K562 (cell line): ENCODE data around the gene LTA. TPM values are rescaled to one million over a fixed set of nuclear protein-coding genes. Genes with fewer than 3 reads are reported as not detected.

ENCODE experiments used
- ATAC-seq: fragments of 200-7000 bp; cut with Tn5 transposase; 3 replicates; pipeline ENCODE4 v1.9.1; 2020; ENCODE audit warnings: moderate library complexity
- BruUV-seq: library from RNA; stranded (reverse); fragments of 400-500 nt; replicated peaks from 2 replicates; lab custom pipeline; 2021; lab: Mats Ljungman, UMichigan
- CTCF ChIA-PET: fragments of 300-600 bp; formaldehyde crosslinking; extraction: SDS; loops from one replicate; lab custom pipeline; 2021; ENCODE audit warnings: low intra/inter-chr PET ratio; lab: Yijun Ruan, JAX
- POLR2A ChIA-PET: fragments of 300-600, 350-650 bp; sonication (Branson Sonifier 250); formaldehyde crosslinking; extraction: SDS; loops from one replicate; lab custom pipeline; 2021; ENCODE audit warnings: antibody characterized with exemption, inconsistent platforms; lab: Yijun Ruan, JAX
- DNase-seq, 4 experiments: peaks; one replicate each; pipeline versions ENCODE4 v3.0.0 to v3.0.0-alpha.2; 2011 to 2018; ENCODE audit warnings: low spot score in 3 of 4, mixed read lengths in 3 of 4; ENCODE audit errors: extremely low read depth in 1 of 4
- FAIRE-seq: peaks from 2 replicates; lab custom pipeline; 2011; peaks lifted over from hg19 to GRCh38; lab: Jason Lieb, UNC
- H2AFZ ChIP-seq: 2 replicates; pipeline ENCODE4 v1.6.0; 2011; ENCODE audit warnings: low read depth, low read length, control low read depth, inconsistent platforms
- H3K27ac ChIP-seq: fragments of 200-600 bp; 3 replicates; pipeline ENCODE4 v1.8.0; 2011; ENCODE audit warnings: low read depth, mild to moderate bottlenecking, control low read depth, inconsistent platforms, low read length, moderate library complexity, mixed read lengths; ENCODE audit errors: extremely low read depth
- H3K27me3 ChIP-seq, 2 experiments: fragments of 300-600 bp in 1 of 2; 2 replicates in 1 of 2; 3 replicates in 1 of 2; pipeline versions ENCODE4 v1.6.0 to v1.8.0; 2011; ENCODE audit warnings: inconsistent platforms in 2 of 2, low read length in 2 of 2, mild to moderate bottlenecking in 1 of 2, mixed read lengths in 1 of 2, moderate library complexity in 1 of 2; ENCODE audit not compliant: control insufficient read depth in 2 of 2, insufficient read depth in 2 of 2
- H3K36me3 ChIP-seq: fragments of 300-600 bp; 3 replicates; pipeline ENCODE4 v1.8.0; 2011; ENCODE audit warnings: mild to moderate bottlenecking, low read length, inconsistent platforms; ENCODE audit not compliant: control insufficient read depth, insufficient read depth
- H3K4me1 ChIP-seq, 2 experiments: fragments of 200-600 bp in 1 of 2; replicated peaks in 1 of 2; 2 replicates in 1 of 2; 3 replicates in 1 of 2; pipeline versions ENCODE4 v1.5.1 to v1.8.0; 2011; ENCODE audit warnings: inconsistent platforms in 2 of 2, low read length in 2 of 2, mild to moderate bottlenecking in 1 of 2, mixed read lengths in 1 of 2, moderate library complexity in 1 of 2; ENCODE audit not compliant: control insufficient read depth in 2 of 2, insufficient read depth in 2 of 2
- H3K4me2 ChIP-seq: 2 replicates; pipeline ENCODE4 v1.6.1; 2011; ENCODE audit warnings: low read length, control low read depth, inconsistent platforms, mixed read lengths; ENCODE audit not compliant: insufficient read depth
- H3K4me3 ChIP-seq: fragments of 200-600 bp; sonication (generic), shearing (Covaris generic); 2 replicates; pipeline ENCODE4 v1.5.1; 2016; ENCODE audit warnings: control low read depth, inconsistent platforms
- H3K79me2 ChIP-seq: fragments of 200-600 bp; 3 replicates; pipeline ENCODE4 v1.8.0; 2011; ENCODE audit warnings: low read length, inconsistent platforms; ENCODE audit not compliant: control insufficient read depth, insufficient read depth
- H3K9ac ChIP-seq, 2 experiments: 2 replicates each; pipeline versions ENCODE4 v1.6.0 to v1.6.1; 2011; ENCODE audit warnings: low read depth in 2 of 2, low read length in 2 of 2, control low read depth in 1 of 2, inconsistent platforms in 1 of 2, mild to moderate bottlenecking in 1 of 2, mixed read lengths in 1 of 2; ENCODE audit not compliant: insufficient read depth in 1 of 2
- H3K9me1 ChIP-seq: one replicate; pipeline ENCODE4 v1.6.0; 2011; ENCODE audit warnings: inconsistent platforms, mild to moderate bottlenecking, low read length, moderate library complexity; ENCODE audit not compliant: control insufficient read depth, insufficient read depth
- H3K9me3 ChIP-seq: replicated peaks from 2 replicates; pipeline ENCODE4 v1.5.1; 2011; ENCODE audit warnings: low read depth, low read length, inconsistent platforms; ENCODE audit not compliant: control insufficient read depth, insufficient read depth
- H4K20me1 ChIP-seq: replicated peaks from 2 replicates; pipeline ENCODE4 v1.6.1; 2011; ENCODE audit warnings: low read length, inconsistent platforms, mixed read lengths; ENCODE audit not compliant: control insufficient read depth, insufficient read depth
- ARID1B ChIP-seq: fragments of 450-650 bp; IDR thresholded peaks from 2 replicates; pipeline ENCODE4 v1.6.1; 2016; ENCODE audit warnings: antibody characterized with exemption, mild to moderate bottlenecking, inconsistent platforms
- BHLHE40 ChIP-seq: IDR thresholded peaks from 2 replicates; pipeline ENCODE4 v1.6.1; 2011; ENCODE audit warnings: low read length, improper control_type of control experiment
- GABPB1 ChIP-seq: sonication (generic); formaldehyde crosslinking; IDR thresholded peaks from 2 replicates; pipeline ENCODE4 v1.8.0; 2022; ENCODE audit warnings: mild to moderate bottlenecking, missing genetic modification reagents
- NCOA2 ChIP-seq, 2 experiments: fragments of 450-650 bp; IDR thresholded peaks; 2 replicates each; pipeline ENCODE4 v1.6.1; 2018; ENCODE audit warnings: mild to moderate bottlenecking in 2 of 2, moderate library complexity in 1 of 2; ENCODE audit not compliant: partially characterized antibody in 2 of 2
- POLR2G ChIP-seq: fragments of 200-400 bp; formaldehyde crosslinking; IDR thresholded peaks from 2 replicates; pipeline ENCODE4 v1.6.1; 2017; ENCODE audit warnings: low read depth, mild to moderate bottlenecking, antibody characterized with exemption, low read length, moderate library complexity
- POLR3G ChIP-seq: IDR thresholded peaks from 2 replicates; pipeline ENCODE4 v1.6.1; 2011; ENCODE audit not compliant: insufficient read length, insufficient replicate concordance; ENCODE audit errors: extremely low read depth
- SP1 ChIP-seq: sonication (generic); formaldehyde crosslinking; IDR thresholded peaks from 2 replicates; pipeline ENCODE4 v1.8.1; 2022; ENCODE audit warnings: mild to moderate bottlenecking, missing genetic modification reagents
- STAT5A ChIP-seq: IDR thresholded peaks from 2 replicates; pipeline ENCODE4 v1.6.1; 2012; ENCODE audit warnings: low read length, inconsistent platforms, borderline replicate concordance
- U2AF2 ChIP-seq: fragments of 200-400 bp; formaldehyde crosslinking; optimal IDR thresholded peaks from 2 replicates; pipeline ENCODE3; 2017; ENCODE audit warnings: low read depth, mild to moderate bottlenecking, low read length
- XRCC4 ChIP-seq: IDR thresholded peaks from one replicate; pipeline ENCODE4 v1.6.1; 2011; ENCODE audit not compliant: insufficient read depth, insufficient read length; ENCODE audit errors: extremely low read depth
- ZFPM2 ChIP-seq: fragments of 250-450 bp; sonication (Bioruptor Pico); IDR thresholded peaks from 2 replicates; pipeline ENCODE4 v1.5.1; 2022; ENCODE audit warnings: mild to moderate bottlenecking
- ZNF347 ChIP-seq: fragments of 450-650 bp; formaldehyde crosslinking; IDR thresholded peaks from 2 replicates; pipeline ENCODE4 v1.4.0; 2020; ENCODE audit warnings: low read depth, mild to moderate bottlenecking, moderate library complexity
- ZNF384 ChIP-seq: IDR thresholded peaks from 2 replicates; pipeline ENCODE4 v1.6.1; 2012; ENCODE audit warnings: low read depth, low read length, improper control_type of control experiment
- ZNF696 ChIP-seq: fragments of 250-450 bp; sonication (Bioruptor Pico); conservative IDR thresholded peaks from 2 replicates; pipeline ENCODE4 v1.4.0; 2020; ENCODE audit warnings: mild to moderate bottlenecking, moderate library complexity
- WGBS: fragments of 100-300 bp; shearing (Covaris generic); methylation state at CpG from one replicate; pipeline ENCODE4 v1.1.6; 2016; ENCODE audit warnings: low coverage, mixed read lengths; ENCODE audit not compliant: insufficient coverage; ENCODE audit errors: missing lambda C conversion rate; 5-methylcytosine and 5-hydroxymethylcytosine counted together
- in situ Hi-C: fragments of 300-500 bp; cut with MboI; formaldehyde crosslinking; loops from 4 replicates; pipeline ENCODE4 v1.15.0; 2018; ENCODE audit warnings: inconsistent platforms, mixed read lengths
- intact Hi-C: fragments of 100-400 bp; cut with micrococcal nuclease; formaldehyde crosslinking; loops from 2 replicates; pipeline ENCODE4 v1.14.2; 2022
- polyA plus RNA-seq, 8 experiments: library from polyadenylated mRNA; depleted of rRNA in 4 of 8; stranded (reverse) in 5 of 8; unstranded in 3 of 8; fragments of >200 nt; fragmentation: Nextera tagmentation in 2 of 8; fragmentation: Illumina TruSeq in 1 of 8; extraction: Ambion mirVana in 2 of 8; extraction: Trizol in 1 of 8; gene quantifications; 2 replicates each; pipeline versions ENCODE4 v1.2.1 to v1.2.3, GENCODE V29; 2011 to 2014; ENCODE audit warnings: inconsistent platforms in 1 of 8, missing spikeins in 1 of 8
- total RNA-seq, 7 experiments: library from RNA; depleted of rRNA in 6 of 7; stranded (reverse); fragments of >200 nt in 6 of 7; fragmentation: Illumina TruSeq in 2 of 7; extraction: Trizol in 2 of 7; gene quantifications; 2 replicates each; pipeline versions ENCODE4 v1.2.1 to v1.2.3, GENCODE V29; 2011 to 2021; ENCODE audit warnings: low replicate concordance in 1 of 7
- TF ChIP-seq, protein P1 (sequence below), 2 experiments: fragments of 450-650 bp; IDR thresholded peaks; 2 replicates each; pipeline ENCODE4 v1.6.1; 2016
- TF ChIP-seq, protein P2 (sequence below), 2 experiments: IDR thresholded peaks; 2 replicates each; pipeline ENCODE4 v1.6.1; 2011; ENCODE audit warnings: borderline replicate concordance in 1 of 2, control low read depth in 1 of 2, low read depth in 1 of 2, low read length in 1 of 2, mild to moderate bottlenecking in 1 of 2, mixed read lengths in 1 of 2, moderate library complexity in 1 of 2; ENCODE audit not compliant: insufficient read depth in 1 of 2, insufficient read length in 1 of 2, poor library complexity in 1 of 2, severe bottlenecking in 1 of 2; ENCODE audit errors: extremely low read depth in 1 of 2
- TF ChIP-seq, protein P3 (sequence below): sonication (generic); formaldehyde crosslinking; IDR thresholded peaks from 2 replicates; pipeline ENCODE4 v1.8.1; 2023; ENCODE audit warnings: mild to moderate bottlenecking, missing genetic modification reagents
- TF ChIP-seq, protein P4 (sequence below): fragments of 450-650 bp; IDR thresholded peaks from 2 replicates; pipeline ENCODE4 v1.6.1; 2017; ENCODE audit warnings: mild to moderate bottlenecking, moderate library complexity

The LTA gene
- total and polyA plus RNA-seq, 9 of the 15 experiments (the other 6 are each of a cell fraction or from before 2014, with no cell fraction given), result 0.80 TPM; not detected in 8

DNA sequence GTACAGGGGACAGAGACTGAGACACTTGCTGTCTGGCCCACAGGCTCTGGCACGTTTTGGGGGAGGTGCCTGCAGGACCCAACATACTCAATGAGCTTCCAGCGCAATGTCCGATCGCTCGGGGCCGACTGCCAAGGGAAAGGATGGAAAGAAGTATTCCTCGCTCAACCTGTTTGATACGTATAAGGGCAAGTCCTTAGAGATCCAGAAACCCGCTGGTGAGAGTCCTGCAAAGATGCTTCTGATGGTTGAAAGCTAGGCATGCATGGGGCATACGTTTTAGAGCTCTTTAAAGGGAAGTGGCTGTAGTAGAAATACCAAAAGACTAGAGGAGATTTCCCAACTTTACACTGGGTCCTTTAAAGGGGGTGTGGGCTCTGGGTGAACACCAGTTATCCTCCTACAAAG lies 50.6 kb downstream of the LTA start:
- Histone ChIP-seq H3K27me3 (no peaks in the 10 kb centered on the region), H3K36me3 (peaks cover 68% of the 10 kb centered on the region), H2AFZ (no peak overlapping the region), H3K4me1 (peaks cover 13 to 27% of the 10 kb centered on the region in 2 experiments), H3K4me3 (peak overlapping the region; percentile 96; the same call in 1 of the 2 replicates), H3K9ac (peak overlapping the region; percentile 64 to 98; a peak in 3 of 4 replicates), H3K9me1 (peaks cover 12% of the 10 kb centered on the region), H3K4me2 (peak overlapping the region; percentile 99), H3K27ac (peak overlapping the region; percentile 98; the same call in 2 of the 3 replicates), H3K79me2 (peaks cover 69% of the 10 kb centered on the region), H3K9me3 (no peaks in the 10 kb centered on the region), H4K20me1 (peaks cover 25% of the 10 kb centered on the region; the same call in 1 of the 2 replicates)
- CTCF ChIA-PET, result no interaction called here
- ATAC-seq (no peak), DNase-seq (no peak), FAIRE-seq (no peak)
- POLR2A ChIA-PET, result interaction anchor here (0.6 to 12.4 kb wide), 18 partner anchors 10 to 1349 kb away, joined by 3 to 274 read pairs (median 4); partner anchors contain the start of genes BAG6, C6orf47, DDX39B and NFKBIL1
- intact Hi-C loops (no loop called here), in situ Hi-C loops (no loop called here)
- WGBS, result 79% methylated on average over 10 of the region's 10 CpGs
- no TSS peak for BruUV-seq
- TF ChIP-seq, protein P1, sequence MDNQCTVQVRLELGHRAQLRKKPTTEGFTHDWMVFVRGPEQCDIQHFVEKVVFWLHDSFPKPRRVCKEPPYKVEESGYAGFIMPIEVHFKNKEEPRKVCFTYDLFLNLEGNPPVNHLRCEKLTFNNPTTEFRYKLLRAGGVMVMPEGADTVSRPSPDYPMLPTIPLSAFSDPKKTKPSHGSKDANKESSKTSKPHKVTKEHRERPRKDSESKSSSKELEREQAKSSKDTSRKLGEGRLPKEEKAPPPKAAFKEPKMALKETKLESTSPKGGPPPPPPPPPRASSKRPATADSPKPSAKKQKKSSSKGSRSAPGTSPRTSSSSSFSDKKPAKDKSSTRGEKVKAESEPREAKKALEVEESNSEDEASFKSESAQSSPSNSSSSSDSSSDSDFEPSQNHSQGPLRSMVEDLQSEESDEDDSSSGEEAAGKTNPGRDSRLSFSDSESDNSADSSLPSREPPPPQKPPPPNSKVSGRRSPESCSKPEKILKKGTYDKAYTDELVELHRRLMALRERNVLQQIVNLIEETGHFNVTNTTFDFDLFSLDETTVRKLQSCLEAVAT (IDR thresholded peaks at IDR 0.05), result no peak
- TF ChIP-seq ZNF384 (no peak), ZFPM2 (CRISPR knock-in tag) (no peak), ZNF696 (CRISPR knock-in tag) (no peak), GABPB1 (CRISPR knock-in tag) (0 out of 2 replicates have a peak, but pooled peaks have one; percentile 18), BHLHE40 (peak; percentile 68), SP1 (CRISPR knock-in tag) (0 out of 2 replicates have a peak, but pooled peaks have one; percentile 23), ARID1B (no peak), NCOA2 (IDR thresholded peaks at IDR 0.05; ENCODE audit: partially characterized antibody in 2 of 2) (no peak), U2AF2 (no peak), POLR3G (no peak), ZNF347 (no peak), XRCC4 (no peak), STAT5A (no peak), POLR2G (0 out of 2 replicates have a peak, but pooled peaks have one; percentile 25)
- TF ChIP-seq, protein P2, sequence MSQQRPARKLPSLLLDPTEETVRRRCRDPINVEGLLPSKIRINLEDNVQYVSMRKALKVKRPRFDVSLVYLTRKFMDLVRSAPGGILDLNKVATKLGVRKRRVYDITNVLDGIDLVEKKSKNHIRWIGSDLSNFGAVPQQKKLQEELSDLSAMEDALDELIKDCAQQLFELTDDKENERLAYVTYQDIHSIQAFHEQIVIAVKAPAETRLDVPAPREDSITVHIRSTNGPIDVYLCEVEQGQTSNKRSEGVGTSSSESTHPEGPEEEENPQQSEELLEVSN (IDR thresholded peaks at IDR 0.05; ENCODE audit: borderline replicate concordance in 1 of 2, extremely low read depth in 1 of 2, insufficient read depth in 1 of 2, insufficient read length in 1 of 2, low read depth in 1 of 2, low read length in 1 of 2, poor library complexity in 1 of 2, severe bottlenecking in 1 of 2), result no peak
- TF ChIP-seq, protein P3, sequence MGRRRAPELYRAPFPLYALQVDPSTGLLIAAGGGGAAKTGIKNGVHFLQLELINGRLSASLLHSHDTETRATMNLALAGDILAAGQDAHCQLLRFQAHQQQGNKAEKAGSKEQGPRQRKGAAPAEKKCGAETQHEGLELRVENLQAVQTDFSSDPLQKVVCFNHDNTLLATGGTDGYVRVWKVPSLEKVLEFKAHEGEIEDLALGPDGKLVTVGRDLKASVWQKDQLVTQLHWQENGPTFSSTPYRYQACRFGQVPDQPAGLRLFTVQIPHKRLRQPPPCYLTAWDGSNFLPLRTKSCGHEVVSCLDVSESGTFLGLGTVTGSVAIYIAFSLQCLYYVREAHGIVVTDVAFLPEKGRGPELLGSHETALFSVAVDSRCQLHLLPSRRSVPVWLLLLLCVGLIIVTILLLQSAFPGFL (CRISPR knock-in tag), result no peak
- TF ChIP-seq, protein P4, sequence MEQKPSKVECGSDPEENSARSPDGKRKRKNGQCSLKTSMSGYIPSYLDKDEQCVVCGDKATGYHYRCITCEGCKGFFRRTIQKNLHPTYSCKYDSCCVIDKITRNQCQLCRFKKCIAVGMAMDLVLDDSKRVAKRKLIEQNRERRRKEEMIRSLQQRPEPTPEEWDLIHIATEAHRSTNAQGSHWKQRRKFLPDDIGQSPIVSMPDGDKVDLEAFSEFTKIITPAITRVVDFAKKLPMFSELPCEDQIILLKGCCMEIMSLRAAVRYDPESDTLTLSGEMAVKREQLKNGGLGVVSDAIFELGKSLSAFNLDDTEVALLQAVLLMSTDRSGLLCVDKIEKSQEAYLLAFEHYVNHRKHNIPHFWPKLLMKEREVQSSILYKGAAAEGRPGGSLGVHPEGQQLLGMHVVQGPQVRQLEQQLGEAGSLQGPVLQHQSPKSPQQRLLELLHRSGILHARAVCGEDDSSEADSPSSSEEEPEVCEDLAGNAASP, result no peak
